HepG2 (cell line): ENCODE results near the gene RRP8. TPM values are rescaled to one million over a fixed set of nuclear protein-coding genes. Genes with fewer than 3 reads are reported as not detected.

Experiments used
- ATRX ChIP-seq: sonication (generic); formaldehyde crosslinking; IDR thresholded peaks from 2 replicates; pipeline ENCODE4 v1.4.0; 2020; ENCODE audit warnings: missing genetic modification reagents, borderline replicate concordance
- CEBPB ChIP-seq: IDR thresholded peaks from 2 replicates; pipeline ENCODE4 v1.6.1; 2011; ENCODE audit warnings: low read depth, low read length, improper control_type of control experiment, borderline replicate concordance
- EP300 ChIP-seq, 3 experiments: sonication (generic) in 1 of 3; formaldehyde crosslinking in 1 of 3; IDR thresholded peaks; 2 replicates each; pipeline versions ENCODE4 v1.5.1 to v1.6.1; 2011 to 2020; ENCODE audit warnings: low read depth in 2 of 3, low read length in 2 of 3, borderline replicate concordance in 1 of 3, improper control_type of control experiment in 1 of 3, mild to moderate bottlenecking in 1 of 3, missing genetic modification reagents in 1 of 3, moderate library complexity in 1 of 3
- FOSL2 ChIP-seq: sonication (generic); formaldehyde crosslinking; IDR thresholded peaks from 2 replicates; pipeline ENCODE4 v1.4.0; 2020; ENCODE audit warnings: missing genetic modification reagents
- MXD1 ChIP-seq: sonication (generic); formaldehyde crosslinking; IDR thresholded peaks from 2 replicates; pipeline ENCODE4 v1.4.0; 2020; ENCODE audit warnings: mild to moderate bottlenecking, missing genetic modification reagents
- PAXIP1 ChIP-seq: sonication (generic); formaldehyde crosslinking; conservative IDR thresholded peaks from 2 replicates; pipeline ENCODE4 v1.4.0; 2020; ENCODE audit warnings: mild to moderate bottlenecking, missing genetic modification reagents, moderate library complexity
- PHF8 ChIP-seq: sonication (generic); formaldehyde crosslinking; IDR thresholded peaks from 2 replicates; pipeline ENCODE4 v1.5.0; 2020; ENCODE audit warnings: missing genetic modification reagents
- POLR2G ChIP-seq: fragments of 200-400 bp; formaldehyde crosslinking; IDR thresholded peaks from 2 replicates; pipeline ENCODE4 v1.6.1; 2018; ENCODE audit warnings: mild to moderate bottlenecking, low read depth, low read length, moderate library complexity
- ZNF235 ChIP-seq: sonication (generic); formaldehyde crosslinking; IDR thresholded peaks from 2 replicates; pipeline ENCODE4 v1.8.1; 2023; ENCODE audit warnings: mild to moderate bottlenecking, missing genetic modification reagents, borderline replicate concordance
- ZNF274 ChIP-seq: sonication (generic); formaldehyde crosslinking; IDR thresholded peaks from 2 replicates; pipeline ENCODE4 v1.5.1; 2020; ENCODE audit warnings: mild to moderate bottlenecking, missing genetic modification reagents
- ZNF513 ChIP-seq: sonication (generic); formaldehyde crosslinking; conservative IDR thresholded peaks from 2 replicates; pipeline ENCODE4 v1.5.0; 2020; ENCODE audit warnings: missing genetic modification reagents
- ZNF619 ChIP-seq: sonication (generic); formaldehyde crosslinking; IDR thresholded peaks from 2 replicates; pipeline ENCODE4 v1.4.0; 2020; ENCODE audit warnings: mild to moderate bottlenecking, missing genetic modification reagents
- ZNF678 ChIP-seq: sonication (generic); formaldehyde crosslinking; IDR thresholded peaks from 2 replicates; pipeline ENCODE4 v1.4.0; 2020; ENCODE audit warnings: mild to moderate bottlenecking, missing genetic modification reagents
- ZNF7 ChIP-seq: IDR thresholded peaks from 2 replicates; pipeline ENCODE4 v1.6.1; 2016; ENCODE audit warnings: missing biosample characterization, missing genetic modification reagents
- ZNF879 ChIP-seq: sonication (generic); formaldehyde crosslinking; IDR thresholded peaks from 2 replicates; pipeline ENCODE4 v1.8.1; 2023; ENCODE audit warnings: missing genetic modification reagents
- polyA plus RNA-seq, 8 experiments: library from polyadenylated mRNA; depleted of rRNA in 3 of 8; stranded (reverse) in 7 of 8; unstranded in 1 of 8; fragments of >200 nt; fragmentation: Illumina TruSeq in 4 of 8; extraction: Trizol in 4 of 8; gene quantifications; 2 replicates each; pipeline versions ENCODE4 v1.2.1 to v1.2.3, GENCODE V29; 2011 to 2016; ENCODE audit warnings: low read depth in 4 of 8, missing spikeins in 1 of 8, mixed read lengths in 1 of 8; ENCODE audit not compliant: insufficient read depth in 1 of 8
- total RNA-seq, 5 experiments: library from RNA; depleted of rRNA; stranded (reverse); fragments of >200 nt; fragmentation: Illumina TruSeq; extraction: Trizol; gene quantifications; 2 replicates each; pipeline ENCODE4 v1.2.3, GENCODE V29; 2016; ENCODE audit warnings: low read depth in 1 of 5
- TF ChIP-seq, protein P1 (sequence below): IDR thresholded peaks from 2 replicates; pipeline ENCODE4 v1.6.1; 2018; ENCODE audit warnings: missing genetic modification reagents, mild to moderate bottlenecking, missing compliant biosample characterization
- TF ChIP-seq, protein P2 (sequence below): sonication (generic); formaldehyde crosslinking; IDR thresholded peaks from 2 replicates; pipeline ENCODE4 v1.4.0; 2020; ENCODE audit warnings: missing genetic modification reagents

Gene RRP8
- total and polyA plus RNA-seq, 2 of the 13 experiments (the other 11 are each of a cell fraction or from before 2014, with no cell fraction given): 7.2 to 21.6 TPM

DNA sequence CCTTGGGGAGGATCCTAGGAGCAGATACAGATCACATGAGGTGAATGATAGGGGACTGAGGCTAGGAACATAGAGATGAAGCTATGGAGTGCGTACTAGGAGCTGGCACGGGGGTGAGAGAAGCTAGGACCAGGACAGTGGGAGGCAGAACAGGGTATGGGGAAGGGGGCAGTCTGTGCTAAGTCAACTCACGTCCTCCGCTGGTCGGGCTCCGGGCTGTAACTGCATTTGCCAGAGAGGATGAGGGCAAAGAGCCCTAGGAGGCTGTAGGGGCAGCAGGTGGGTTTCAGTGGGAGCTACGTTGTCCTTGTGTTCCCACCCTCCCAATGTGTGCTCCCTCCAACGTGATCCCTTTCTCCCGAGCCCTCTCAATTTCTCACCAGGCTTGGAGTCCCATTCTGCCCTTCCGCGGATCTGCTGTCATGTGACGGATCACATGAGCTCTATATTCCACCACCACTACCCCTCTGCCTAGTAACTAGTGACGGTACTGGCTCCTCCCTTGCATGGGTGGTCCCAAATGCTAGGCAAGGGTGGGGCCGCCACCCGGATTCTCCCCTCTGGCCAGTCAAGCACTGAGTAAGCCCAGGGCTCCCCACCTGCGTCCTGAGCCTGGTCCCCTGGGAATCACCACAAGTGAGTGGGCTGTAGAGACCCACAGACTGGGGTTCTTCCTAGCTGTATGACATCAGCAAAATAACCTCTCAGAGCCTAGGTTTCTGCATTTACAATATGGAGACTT lies 15.8 kb upstream of the RRP8 start, which contains the start of gene TPP1 (continued):
- TF ChIP-seq PAXIP1 (CRISPR knock-in tag): 0 out of 2 replicates have a peak, but pooled peaks have one; percentile 15
- peak in 1 of 2 experiments; percentile 50; a peak in 1 of 4 replicates for TF ChIP-seq EP300 (IDR thresholded peaks at IDR 0.05; ENCODE audit: low read depth in 2 of 2, low read length in 2 of 2)
- no peak for TF ChIP-seq EP300 (CRISPR knock-in tag; IDR thresholded peaks at IDR 0.05; ENCODE audit: borderline replicate concordance)
- TF ChIP-seq ZNF678 (CRISPR knock-in tag): no peak
- TF ChIP-seq ZNF619: no peak
- TF ChIP-seq ZNF274 (CRISPR knock-in tag): no peak
- TF ChIP-seq ZNF235: no peak
- peak; percentile 60; the same call in 1 of the 2 replicates for TF ChIP-seq PHF8 (CRISPR knock-in tag)
- TF ChIP-seq ATRX (CRISPR knock-in tag): no peak
- TF ChIP-seq, protein P1, sequence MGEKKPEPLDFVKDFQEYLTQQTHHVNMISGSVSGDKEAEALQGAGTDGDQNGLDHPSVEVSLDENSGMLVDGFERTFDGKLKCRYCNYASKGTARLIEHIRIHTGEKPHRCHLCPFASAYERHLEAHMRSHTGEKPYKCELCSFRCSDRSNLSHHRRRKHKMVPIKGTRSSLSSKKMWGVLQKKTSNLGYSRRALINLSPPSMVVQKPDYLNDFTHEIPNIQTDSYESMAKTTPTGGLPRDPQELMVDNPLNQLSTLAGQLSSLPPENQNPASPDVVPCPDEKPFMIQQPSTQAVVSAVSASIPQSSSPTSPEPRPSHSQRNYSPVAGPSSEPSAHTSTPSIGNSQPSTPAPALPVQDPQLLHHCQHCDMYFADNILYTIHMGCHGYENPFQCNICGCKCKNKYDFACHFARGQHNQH (CRISPR knock-in tag): peak; percentile 63
- peak; percentile 54 for TF ChIP-seq FOSL2 (CRISPR knock-in tag)
- TF ChIP-seq, protein P2, sequence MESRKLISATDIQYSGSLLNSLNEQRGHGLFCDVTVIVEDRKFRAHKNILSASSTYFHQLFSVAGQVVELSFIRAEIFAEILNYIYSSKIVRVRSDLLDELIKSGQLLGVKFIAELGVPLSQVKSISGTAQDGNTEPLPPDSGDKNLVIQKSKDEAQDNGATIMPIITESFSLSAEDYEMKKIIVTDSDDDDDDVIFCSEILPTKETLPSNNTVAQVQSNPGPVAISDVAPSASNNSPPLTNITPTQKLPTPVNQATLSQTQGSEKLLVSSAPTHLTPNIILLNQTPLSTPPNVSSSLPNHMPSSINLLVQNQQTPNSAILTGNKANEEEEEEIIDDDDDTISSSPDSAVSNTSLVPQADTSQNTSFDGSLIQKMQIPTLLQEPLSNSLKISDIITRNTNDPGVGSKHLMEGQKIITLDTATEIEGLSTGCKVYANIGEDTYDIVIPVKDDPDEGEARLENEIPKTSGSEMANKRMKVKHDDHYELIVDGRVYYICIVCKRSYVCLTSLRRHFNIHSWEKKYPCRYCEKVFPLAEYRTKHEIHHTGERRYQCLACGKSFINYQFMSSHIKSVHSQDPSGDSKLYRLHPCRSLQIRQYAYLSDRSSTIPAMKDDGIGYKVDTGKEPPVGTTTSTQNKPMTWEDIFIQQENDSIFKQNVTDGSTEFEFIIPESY (CRISPR knock-in tag): 0 out of 2 replicates have a peak, but pooled peaks have one; percentile 20
- TF ChIP-seq ZNF879: no peak
- no peak for TF ChIP-seq ZNF513 (CRISPR knock-in tag)
- TF ChIP-seq MXD1 (CRISPR knock-in tag): no peak; the same call in 1 of the 2 replicates
- TF ChIP-seq ZNF7 (CRISPR knock-in tag): no peak
- no peak for TF ChIP-seq CEBPB
- TF ChIP-seq POLR2G: peak; percentile 85
